GM19043 (cell line): Measurements from ENCODE around the gene TMEM138.

Source experiments
- ATAC-seq: cut with Tn5 transposase; IDR thresholded peaks from one replicate; pipeline ENCODE4 v1.9.1; 2021; ENCODE audit warnings: low read depth; ENCODE audit not compliant: unreplicated experiment

The TMEM138 gene

GRCh38 chr11:61341706-61342105, 20.5 kb upstream of the TMEM138 start:
- no peak for ATAC-seq

- no peak for ATAC-seq
Measured at GRCh38 chr11:61342207-61342803, 19.9 kb upstream of the TMEM138 start.

GRCh38 chr11:61343792-61344745, 18.1 kb upstream of the TMEM138 start:
- no peak for ATAC-seq

- no peak for ATAC-seq
Measured at GRCh38 chr11:61345170-61345610, 17.0 kb upstream of the TMEM138 start.

- no peak for ATAC-seq
Measured at GRCh38 chr11:61345954-61346843, 16.0 kb upstream of the TMEM138 start.

GRCh38 chr11:61347916-61348461, 14.2 kb upstream of the TMEM138 start:
- ATAC-seq: no peak

GRCh38 chr11:61349189-61349751, 12.9 kb upstream of the TMEM138 start:
- ATAC-seq: no peak

- ATAC-seq: no peak
Measured at GRCh38 chr11:61349916-61350315, 12.3 kb upstream of the TMEM138 start.

- no peak for ATAC-seq
Measured at GRCh38 chr11:61350336-61350735, 11.8 kb upstream of the TMEM138 start.

GRCh38 chr11:61350803-61351202, 11.4 kb upstream of the TMEM138 start:
- no peak for ATAC-seq

- ATAC-seq: no peak
Measured at GRCh38 chr11:61352038-61352437, 10.1 kb upstream of the TMEM138 start.

- ATAC-seq: no peak
Measured at GRCh38 chr11:61353131-61354067, 8.8 kb upstream of the TMEM138 start.

GRCh38 chr11:61354208-61354607, 8.0 kb upstream of the TMEM138 start:
- ATAC-seq: no peak

- no peak for ATAC-seq
Measured at GRCh38 chr11:61356706-61357105, 5.5 kb upstream of the TMEM138 start.

GRCh38 chr11:61357233-61357893, 4.8 kb upstream of the TMEM138 start:
- peak; percentile 36 for ATAC-seq

- ATAC-seq: no peak
Measured at GRCh38 chr11:61357894-61358239, 4.3 kb upstream of the TMEM138 start.

GRCh38 chr11:61358566-61358965, 3.6 kb upstream of the TMEM138 start:
- no peak for ATAC-seq

- ATAC-seq: no peak
Measured at GRCh38 chr11:61359516-61359915, 2.7 kb upstream of the TMEM138 start.

- no peak for ATAC-seq
Measured at GRCh38 chr11:61361237-61361740, 885 bp upstream of the TMEM138 start.
